Right hindlimb (tissue), 1 donor: ENCODE results near the gene IL6ST.
"Not testable (repeated sequence)": the region's sequence is repeated elsewhere in the genome, so short reads cannot be mapped to it uniquely, and the experiment has no call there.

Experiments used
- DNase-seq: peaks from one replicate; pipeline ENCODE4 v3.0.0-alpha.2; 2018

The IL6ST gene

GRCh38 chr5:55960779-55961178 lies 34.0 kb downstream of the IL6ST start:
- DNase-seq = no peak

GRCh38 chr5:55959208-55959607 lies 35.6 kb downstream of the IL6ST start:
- no peak for DNase-seq

- not testable (repeated sequence) for DNase-seq
Measured at GRCh38 chr5:55941154-55941553, 53.6 kb downstream of the IL6ST start.

GRCh38 chr5:55937598-55937997 lies 57.2 kb downstream of the IL6ST start:
- DNase-seq = not testable (repeated sequence)

- peak; percentile 85 for DNase-seq
Measured at GRCh38 chr5:55936100-55936693, 58.6 kb downstream of the IL6ST start.

- DNase-seq = no peak
Measured at GRCh38 chr5:55935371-55935770, 59.4 kb downstream of the IL6ST start.

- DNase-seq = no peak
Measured at GRCh38 chr5:55934720-55935119, 60.0 kb downstream of the IL6ST start.

- no peak for DNase-seq
Measured at GRCh38 chr5:55934115-55934613, 60.6 kb downstream of the IL6ST start.

GRCh38 chr5:55933377-55934114 lies 61.2 kb downstream of the IL6ST start:
- DNase-seq = no peak

- DNase-seq = no peak
Measured at GRCh38 chr5:55932700-55933099, 62.1 kb downstream of the IL6ST start.

- DNase-seq = no peak
Measured at GRCh38 chr5:55929020-55929799, 65.6 kb downstream of the IL6ST start.

GRCh38 chr5:55927861-55928655 lies 66.7 kb downstream of the IL6ST start:
- DNase-seq = no peak

- DNase-seq = peak; percentile 6
Measured at GRCh38 chr5:55926476-55926875, 68.3 kb downstream of the IL6ST start.

GRCh38 chr5:55925712-55926111 lies 69.1 kb downstream of the IL6ST start:
- no peak for DNase-seq

GRCh38 chr5:55925181-55925580 lies 69.6 kb downstream of the IL6ST start:
- DNase-seq = no peak

GRCh38 chr5:55924744-55925143 lies 70.0 kb downstream of the IL6ST start:
- DNase-seq = no peak

- DNase-seq = peak; percentile 9
Measured at GRCh38 chr5:55923865-55924500, 70.8 kb downstream of the IL6ST start.

GRCh38 chr5:55923177-55923771 lies 71.5 kb downstream of the IL6ST start:
- DNase-seq = no peak

- DNase-seq = no peak
Measured at GRCh38 chr5:55921617-55922016, 73.1 kb downstream of the IL6ST start.

GRCh38 chr5:55920784-55921183 lies 74.0 kb downstream of the IL6ST start:
- peak; percentile 15 for DNase-seq

GRCh38 chr5:55919625-55920024 lies 75.1 kb downstream of the IL6ST start:
- DNase-seq = peak; percentile 5
